ENCODE data around the gene IRAK1. TPM values are rescaled to one million over a fixed set of nuclear protein-coding genes. Genes with fewer than 3 reads are reported as not detected.

The IRAK1 gene
- total RNA-seq, 1 donor from 2014 or later, result 86.1 TPM

- TF ChIP-seq, protein P1, sequence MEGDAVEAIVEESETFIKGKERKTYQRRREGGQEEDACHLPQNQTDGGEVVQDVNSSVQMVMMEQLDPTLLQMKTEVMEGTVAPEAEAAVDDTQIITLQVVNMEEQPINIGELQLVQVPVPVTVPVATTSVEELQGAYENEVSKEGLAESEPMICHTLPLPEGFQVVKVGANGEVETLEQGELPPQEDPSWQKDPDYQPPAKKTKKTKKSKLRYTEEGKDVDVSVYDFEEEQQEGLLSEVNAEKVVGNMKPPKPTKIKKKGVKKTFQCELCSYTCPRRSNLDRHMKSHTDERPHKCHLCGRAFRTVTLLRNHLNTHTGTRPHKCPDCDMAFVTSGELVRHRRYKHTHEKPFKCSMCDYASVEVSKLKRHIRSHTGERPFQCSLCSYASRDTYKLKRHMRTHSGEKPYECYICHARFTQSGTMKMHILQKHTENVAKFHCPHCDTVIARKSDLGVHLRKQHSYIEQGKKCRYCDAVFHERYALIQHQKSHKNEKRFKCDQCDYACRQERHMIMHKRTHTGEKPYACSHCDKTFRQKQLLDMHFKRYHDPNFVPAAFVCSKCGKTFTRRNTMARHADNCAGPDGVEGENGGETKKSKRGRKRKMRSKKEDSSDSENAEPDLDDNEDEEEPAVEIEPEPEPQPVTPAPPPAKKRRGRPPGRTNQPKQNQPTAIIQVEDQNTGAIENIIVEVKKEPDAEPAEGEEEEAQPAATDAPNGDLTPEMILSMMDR (conservative IDR thresholded peaks at IDR 0.05), result no peak
- no peaks in the 10 kb centered on the region for H3K9me3 Mint-ChIP-seq
- H3K27me3 Mint-ChIP-seq, result no peaks in the 10 kb centered on the region
- no peaks in the 10 kb centered on the region for H3K36me3 Mint-ChIP-seq
- DNase-seq (ENCODE audit: extremely low spot score, unreplicated experiment), result no peak
- no peak overlapping the region for H3K27ac Mint-ChIP-seq
- no peaks in the 10 kb centered on the region for H3K4me1 Mint-ChIP-seq (ENCODE audit: unreplicated experiment)
- no peak overlapping the region for H3K4me3 Mint-ChIP-seq
Measured at GRCh38 chrX:153993079-153993478, 26.6 kb downstream of the IRAK1 start.

DNA sequence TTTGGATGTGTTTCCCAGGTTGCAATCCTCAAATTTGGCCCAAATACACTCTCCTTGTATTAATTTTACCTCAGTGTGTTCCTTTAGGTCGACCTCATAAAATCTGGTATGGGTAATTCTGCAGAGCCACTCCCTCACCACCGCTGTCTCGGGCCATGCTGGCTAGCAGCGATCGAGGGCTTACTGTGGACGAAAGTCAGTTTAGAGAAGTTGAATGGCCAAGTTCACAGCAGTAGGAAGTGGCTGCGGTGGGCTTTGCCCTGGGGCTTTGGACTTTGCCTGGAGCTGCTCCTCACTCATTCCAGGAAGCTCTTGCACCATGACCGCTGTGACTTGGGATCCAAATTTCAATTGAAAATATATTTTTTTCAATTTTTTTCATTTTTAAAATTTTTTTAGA is 27.5 kb downstream of the IRAK1 start:
- Mint-ChIP-seq H3K27me3 (no peaks in the 10 kb centered on the region), H3K9me3 (no peaks in the 10 kb centered on the region), H3K4me1 (ENCODE audit: unreplicated experiment) (no peaks in the 10 kb centered on the region), H3K36me3 (no peaks in the 10 kb centered on the region), H3K27ac (no peak overlapping the region), H3K4me3 (no peak overlapping the region)
- TF ChIP-seq, protein P1 (conservative IDR thresholded peaks at IDR 0.05), result no peak
- no peak for DNase-seq (ENCODE audit: extremely low spot score, unreplicated experiment)

GRCh38 chrX:153991013-153991580 is 28.6 kb downstream of the IRAK1 start:
- H3K4me1 Mint-ChIP-seq (ENCODE audit: unreplicated experiment), result no peaks in the 10 kb centered on the region
- no peaks in the 10 kb centered on the region for H3K9me3 Mint-ChIP-seq
- no peaks in the 10 kb centered on the region for H3K36me3 Mint-ChIP-seq
- no peak for DNase-seq (ENCODE audit: extremely low spot score, unreplicated experiment)
- TF ChIP-seq, protein P1 (conservative IDR thresholded peaks at IDR 0.05), result no peak
- H3K27me3 Mint-ChIP-seq, result no peaks in the 10 kb centered on the region
- H3K4me3 Mint-ChIP-seq, result no peak overlapping the region
- H3K27ac Mint-ChIP-seq, result no peak overlapping the region

GRCh38 chrX:153989973-153990655 is 29.6 kb downstream of the IRAK1 start:
- H3K4me1 Mint-ChIP-seq (ENCODE audit: unreplicated experiment), result no peaks in the 10 kb centered on the region
- H3K4me3 Mint-ChIP-seq, result no peak overlapping the region
- TF ChIP-seq, protein P1 (conservative IDR thresholded peaks at IDR 0.05), result no peak
- no peak overlapping the region for H3K27ac Mint-ChIP-seq
- no peaks in the 10 kb centered on the region for H3K9me3 Mint-ChIP-seq
- no peaks in the 10 kb centered on the region for H3K36me3 Mint-ChIP-seq
- no peak for DNase-seq (ENCODE audit: extremely low spot score, unreplicated experiment)
- no peaks in the 10 kb centered on the region for H3K27me3 Mint-ChIP-seq

GRCh38 chrX:153988493-153988892 is 31.2 kb downstream of the IRAK1 start:
- DNase-seq (ENCODE audit: extremely low spot score, unreplicated experiment), result no peak
- Mint-ChIP-seq H3K4me3 (no peak overlapping the region), H3K27ac (no peak overlapping the region), H3K9me3 (no peaks in the 10 kb centered on the region), H3K36me3 (no peaks in the 10 kb centered on the region), H3K27me3 (no peaks in the 10 kb centered on the region), H3K4me1 (ENCODE audit: unreplicated experiment) (no peaks in the 10 kb centered on the region)
- TF ChIP-seq, protein P1 (conservative IDR thresholded peaks at IDR 0.05), result no peak

All from type B pancreatic cell (in vitro differentiated cells).